Astrocyte (in vitro differentiated cells and primary cell): ENCODE results near the gene RTL10.

Experiments used
- CTCF ChIP-seq: IDR thresholded peaks from 2 replicates; pipeline ENCODE4 v1.5.1; 2011; ENCODE audit warnings: low read depth, mild to moderate bottlenecking, inconsistent platforms, low read length, moderate library complexity; ENCODE audit not compliant: insufficient read depth
- EZH2 ChIP-seq: IDR thresholded peaks from 2 replicates; pipeline ENCODE4 v1.6.1; 2012; ENCODE audit warnings: mild to moderate bottlenecking, low read length, inconsistent platforms; ENCODE audit not compliant: insufficient read depth

DNA sequence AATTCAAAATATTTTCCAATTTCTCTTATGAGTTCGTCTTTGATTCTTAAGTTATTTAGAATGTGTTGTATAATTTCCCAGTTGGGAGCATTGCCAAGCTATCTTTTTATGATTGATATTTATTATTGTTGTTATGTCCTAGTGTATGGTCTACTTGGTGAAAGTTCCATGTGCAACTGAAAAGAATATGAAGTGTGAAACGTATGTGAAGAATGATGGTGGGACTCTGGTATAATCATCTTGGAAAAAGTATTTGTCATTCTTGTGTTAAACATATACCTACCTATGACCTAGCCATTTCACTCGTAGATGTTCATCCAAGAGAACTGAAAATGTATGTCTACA is 12.0 kb upstream of the RTL10 start:
- TF ChIP-seq CTCF, result no peak
- no peak for TF ChIP-seq EZH2
